ENCODE data around the gene GREM2.

The GREM2 gene

DNA sequence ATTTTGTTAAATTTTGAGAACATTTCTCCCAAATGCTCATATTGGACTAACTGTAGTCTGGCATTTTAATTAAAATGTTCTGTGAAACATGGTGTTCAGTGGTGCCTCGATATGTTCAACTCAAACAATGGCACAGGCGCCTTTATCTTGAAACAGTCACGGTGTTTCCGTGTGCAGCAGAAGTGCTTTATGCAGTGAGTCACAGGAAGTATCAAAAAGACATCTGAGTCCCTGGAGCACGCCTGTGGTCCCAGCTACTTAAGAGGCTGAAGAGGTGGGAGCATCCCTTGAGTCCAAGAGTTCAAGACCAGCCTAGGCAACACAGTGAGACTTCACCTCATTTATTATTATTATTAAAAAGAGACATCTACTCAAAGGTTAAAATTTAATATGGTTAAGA lies 52.2 kb downstream of the GREM2 start:
- Histone ChIP-seq H2AFZ (ENCODE audit: low read length) (no peak overlapping the region), H3K9me3 (ENCODE audit: low read length) (no peaks in the 10 kb centered on the region), H3K4me3 (ENCODE audit: low read depth, low read length, poor library complexity, severe bottlenecking) (no peak overlapping the region), H3K79me2 (ENCODE audit: insufficient read depth, low read length) (no peaks in the 10 kb centered on the region), H3K9ac (ENCODE audit: low read length) (no peak overlapping the region), H3K27ac (ENCODE audit: low read depth, low read length, poor library complexity, severe bottlenecking) (no peak overlapping the region), H4K20me1 (ENCODE audit: insufficient read depth, low read length) (no peaks in the 10 kb centered on the region), H3K27me3 (ENCODE audit: insufficient read depth, low read length) (no peaks in the 10 kb centered on the region), H3F3A (ENCODE audit: insufficient read depth, low read length) (no peaks in the 10 kb centered on the region), H3K4me2 (ENCODE audit: low read length) (no peak overlapping the region), H3K9me2 (ENCODE audit: low read depth, low read length) (no peaks in the 10 kb centered on the region), H3K36me3 (ENCODE audit: insufficient read depth, low read length) (no peaks in the 10 kb centered on the region), H3K4me1 (ENCODE audit: insufficient read depth, low read length, severe bottlenecking) (no peaks in the 10 kb centered on the region)
- no peak for TF ChIP-seq CTCF (IDR thresholded peaks at IDR 0.05; ENCODE audit: low read length)

DNA sequence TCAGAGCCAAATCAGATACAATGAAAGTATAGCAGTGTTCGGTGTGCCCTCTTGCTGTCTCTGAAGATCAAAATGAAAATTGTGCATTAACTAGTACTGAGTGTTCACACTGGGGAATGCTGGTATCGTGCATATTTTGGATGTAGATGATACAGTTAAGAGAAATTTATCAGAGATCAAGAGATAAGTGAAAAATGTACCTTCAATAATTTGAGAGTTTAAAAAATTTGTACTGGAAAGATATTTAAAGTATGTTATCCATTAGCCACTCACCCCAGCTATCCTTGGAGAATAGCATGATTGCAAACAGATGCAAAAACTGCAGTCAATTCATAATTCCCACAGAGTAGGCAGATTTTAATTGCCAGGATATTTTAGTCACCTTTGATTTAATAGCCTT lies 56.4 kb downstream of the GREM2 start:
- no peaks in the 10 kb centered on the region for H3K9me3 ChIP-seq (ENCODE audit: low read length)
- no peaks in the 10 kb centered on the region for H3K9me2 ChIP-seq (ENCODE audit: low read depth, low read length)
- H3K36me3 ChIP-seq (ENCODE audit: insufficient read depth, low read length): no peaks in the 10 kb centered on the region
- no peaks in the 10 kb centered on the region for H3F3A ChIP-seq (ENCODE audit: insufficient read depth, low read length)
- no peaks in the 10 kb centered on the region for H3K4me1 ChIP-seq (ENCODE audit: insufficient read depth, low read length, severe bottlenecking)
- H3K4me3 ChIP-seq (ENCODE audit: low read depth, low read length, poor library complexity, severe bottlenecking): no peak overlapping the region
- no peak overlapping the region for H3K9ac ChIP-seq (ENCODE audit: low read length)
- no peak overlapping the region for H2AFZ ChIP-seq (ENCODE audit: low read length)
- H3K27me3 ChIP-seq (ENCODE audit: insufficient read depth, low read length): no peaks in the 10 kb centered on the region
- H3K27ac ChIP-seq (ENCODE audit: low read depth, low read length, poor library complexity, severe bottlenecking): no peak overlapping the region
- no peak for TF ChIP-seq EZH2 (IDR thresholded peaks at IDR 0.05; ENCODE audit: borderline replicate concordance, low read length)
- TF ChIP-seq CTCF (IDR thresholded peaks at IDR 0.05; ENCODE audit: low read length): no peak
- H4K20me1 ChIP-seq (ENCODE audit: insufficient read depth, low read length): no peaks in the 10 kb centered on the region
- no peak overlapping the region for H3K4me2 ChIP-seq (ENCODE audit: low read length)
- no peaks in the 10 kb centered on the region for H3K79me2 ChIP-seq (ENCODE audit: insufficient read depth, low read length)

GRCh38 chr1:240553351-240553750 lies 58.6 kb downstream of the GREM2 start:
- Histone ChIP-seq H4K20me1 (ENCODE audit: insufficient read depth, low read length) (no peaks in the 10 kb centered on the region), H3K27ac (ENCODE audit: low read depth, low read length, poor library complexity, severe bottlenecking) (no peak overlapping the region), H3F3A (ENCODE audit: insufficient read depth, low read length) (no peaks in the 10 kb centered on the region)

More at GRCh38 chr1:240553351-240553750, 58.6 kb downstream of the GREM2 start:
- Histone ChIP-seq H2AFZ (ENCODE audit: low read length) (no peak overlapping the region), H3K4me3 (ENCODE audit: low read depth, low read length, poor library complexity, severe bottlenecking) (no peak overlapping the region), H3K4me2 (ENCODE audit: low read length) (no peak overlapping the region), H3K27me3 (ENCODE audit: insufficient read depth, low read length) (no peaks in the 10 kb centered on the region), H3K36me3 (ENCODE audit: insufficient read depth, low read length) (no peaks in the 10 kb centered on the region), H3K9ac (ENCODE audit: low read length) (no peak overlapping the region), H3K4me1 (ENCODE audit: insufficient read depth, low read length, severe bottlenecking) (no peaks in the 10 kb centered on the region), H3K9me3 (ENCODE audit: low read length) (no peaks in the 10 kb centered on the region), H3K9me2 (ENCODE audit: low read depth, low read length) (no peaks in the 10 kb centered on the region), H3K79me2 (ENCODE audit: insufficient read depth, low read length) (no peaks in the 10 kb centered on the region)
- no peak for TF ChIP-seq EZH2 (IDR thresholded peaks at IDR 0.05; ENCODE audit: borderline replicate concordance, low read length)
- no peak for TF ChIP-seq CTCF (IDR thresholded peaks at IDR 0.05; ENCODE audit: low read length)
